Stimulated activated CD4-positive, alpha-beta T cell treated with anti-CD3 and anti-CD28 coated beads, TNF-alpha, amount 100 ng/mL, for 24 hours (primary cell): ENCODE data around the gene ASIC4.
A peak's percentile ranks its signal among the peaks of the same experiment; 100 is the strongest.

Experiments used
- DNase-seq, 3 experiments: peaks; one replicate each; pipeline ENCODE4 v3.0.0-alpha.2; 2020; ENCODE audit warnings: low read depth in 3 of 3

Gene ASIC4

DNA sequence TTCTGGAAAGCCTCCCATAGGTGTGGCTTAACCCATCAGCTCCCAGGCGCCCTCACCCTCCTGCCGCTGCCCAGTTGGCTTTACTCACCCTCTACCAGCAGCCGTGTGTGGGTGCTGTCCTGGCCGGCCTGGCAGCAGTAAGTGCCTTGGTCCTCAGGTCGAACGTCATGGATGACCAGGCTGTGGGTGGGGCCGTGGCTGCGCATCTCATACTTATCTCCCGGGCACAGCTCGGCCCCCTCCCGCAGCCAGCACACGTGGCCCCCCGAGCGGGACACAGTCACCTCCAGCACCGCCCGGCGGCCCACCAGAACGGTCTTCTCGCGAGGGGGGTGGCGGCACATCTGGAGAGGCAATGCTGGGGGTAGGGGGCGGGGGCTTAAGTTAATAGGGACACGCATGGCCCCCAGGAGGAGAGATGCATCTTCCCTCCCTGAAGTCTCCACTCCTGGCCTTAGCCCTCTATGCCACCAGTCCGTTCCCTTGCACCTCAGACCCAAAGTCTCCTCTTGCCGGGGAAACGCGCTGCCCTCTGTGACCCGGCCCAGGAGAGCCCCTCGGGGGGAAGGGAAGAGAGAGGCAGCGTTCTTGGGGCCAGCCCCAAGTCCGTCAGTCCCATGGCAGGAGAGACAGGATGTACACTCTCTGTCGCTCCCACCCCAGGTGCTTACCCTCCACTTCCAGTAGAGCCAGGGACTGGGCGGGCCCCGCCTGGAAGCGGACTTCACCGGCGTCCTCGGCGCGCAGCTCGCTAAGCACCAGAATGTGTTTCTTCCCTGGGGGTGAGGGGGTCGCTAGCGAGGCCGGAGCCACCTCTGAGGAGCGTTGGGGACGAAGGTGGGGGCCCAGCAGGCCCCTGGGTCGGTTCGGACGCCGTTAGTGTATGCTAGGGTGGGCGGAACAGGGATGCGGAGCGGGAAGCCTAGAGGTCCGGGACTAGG, 37.4 kb downstream of the ASIC4 start:
- DNase-seq, result no peak

DNA sequence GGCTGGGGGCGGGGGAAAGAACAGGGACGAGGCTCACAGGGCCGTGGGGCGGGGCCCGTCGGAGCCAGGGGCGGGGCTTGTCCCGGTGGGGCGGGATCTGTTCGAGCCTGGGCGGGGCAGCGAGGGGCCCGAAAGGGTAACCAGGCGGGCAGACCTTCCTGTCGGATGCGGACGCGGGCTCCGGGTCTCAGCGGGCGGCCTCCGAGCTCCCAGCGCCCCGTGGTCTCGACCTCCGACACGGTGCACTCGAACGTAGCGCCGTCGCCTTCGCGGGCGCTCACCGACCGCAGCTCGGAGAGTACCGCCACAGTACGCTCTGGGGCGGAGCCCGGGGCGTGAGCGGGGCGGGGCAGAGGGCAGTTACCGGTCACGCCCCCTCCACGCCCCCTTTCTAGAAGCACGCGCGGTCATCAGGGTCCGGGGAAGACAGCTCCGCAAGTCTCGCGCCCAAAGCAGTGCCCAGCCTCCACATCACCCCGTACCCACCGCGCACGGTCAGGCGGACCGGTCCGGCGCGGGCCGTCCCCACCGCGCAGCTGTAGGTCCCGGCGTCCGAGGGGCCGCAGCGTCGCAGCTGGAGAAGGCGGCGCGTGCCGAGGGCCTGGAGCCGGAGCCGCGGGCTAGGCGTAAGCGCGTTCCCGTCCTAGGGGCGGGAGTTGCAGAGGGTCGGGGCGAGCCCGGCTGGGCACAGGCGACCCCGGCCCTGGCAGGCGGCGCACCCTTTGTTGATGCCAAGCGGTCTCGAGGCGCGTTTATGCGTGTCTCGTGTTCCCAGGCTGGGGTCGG, 38.3 kb downstream of the ASIC4 start:
- peak; percentile 65 to 79 (median 66) for DNase-seq

DNA sequence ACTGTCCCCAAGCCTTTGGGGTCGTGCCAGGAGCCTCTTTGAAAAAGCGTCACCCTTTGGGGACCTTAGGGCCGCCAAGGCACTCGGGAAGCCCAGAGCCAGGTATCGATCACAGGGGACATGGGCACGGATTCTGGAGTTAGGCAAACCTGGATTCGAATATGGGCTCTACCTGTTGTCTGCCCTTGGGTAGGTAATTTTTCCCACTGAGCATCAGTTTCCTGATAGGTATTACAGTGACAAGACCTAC, 38.8 kb downstream of the ASIC4 start:
- no peak for DNase-seq

DNA sequence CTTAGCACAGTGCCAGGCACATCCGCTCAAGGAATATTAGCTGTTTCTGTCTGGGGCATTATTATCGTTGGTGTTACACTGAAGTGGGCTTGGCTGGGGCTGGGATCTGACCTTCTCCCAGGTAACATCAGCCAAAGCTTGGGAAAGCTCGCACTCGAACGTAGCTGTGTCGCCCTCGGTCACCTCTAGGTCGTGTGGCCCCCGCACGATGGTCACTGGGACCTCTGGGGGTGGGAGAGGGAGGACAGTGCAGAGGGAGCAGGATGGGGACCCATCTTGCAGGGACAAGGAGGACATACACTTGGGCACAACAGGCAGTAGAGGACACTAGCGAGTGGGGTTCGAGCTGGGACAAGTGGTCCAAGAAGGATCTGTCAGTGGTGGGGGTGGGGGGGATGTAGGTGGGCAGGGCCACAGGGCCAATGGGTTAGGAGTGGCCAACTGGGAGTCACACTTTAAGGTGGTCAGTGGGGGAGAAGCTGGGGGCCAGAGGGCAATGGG, 39.2 kb downstream of the ASIC4 start:
- no peak for DNase-seq

DNA sequence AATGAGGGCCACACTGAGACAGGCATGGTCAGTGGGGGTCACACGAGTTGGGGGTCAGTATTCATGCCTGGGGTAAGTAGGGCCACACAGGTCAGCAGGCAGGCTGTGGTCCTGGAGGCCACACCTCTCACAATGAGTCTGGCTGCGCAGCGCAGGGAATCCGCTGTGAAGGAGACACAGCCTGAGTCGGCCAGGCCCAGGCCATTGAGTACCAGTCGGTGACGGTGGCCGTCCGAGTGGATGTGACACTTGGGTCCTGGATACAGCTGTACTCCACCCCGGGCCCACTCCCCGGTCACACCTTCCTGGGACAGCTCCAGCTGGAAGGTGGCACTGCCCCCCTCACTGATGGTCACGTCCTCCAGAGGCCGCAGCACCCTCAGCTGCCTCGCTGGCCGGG, 40.1 kb downstream of the ASIC4 start:
- no peak for DNase-seq

DNA sequence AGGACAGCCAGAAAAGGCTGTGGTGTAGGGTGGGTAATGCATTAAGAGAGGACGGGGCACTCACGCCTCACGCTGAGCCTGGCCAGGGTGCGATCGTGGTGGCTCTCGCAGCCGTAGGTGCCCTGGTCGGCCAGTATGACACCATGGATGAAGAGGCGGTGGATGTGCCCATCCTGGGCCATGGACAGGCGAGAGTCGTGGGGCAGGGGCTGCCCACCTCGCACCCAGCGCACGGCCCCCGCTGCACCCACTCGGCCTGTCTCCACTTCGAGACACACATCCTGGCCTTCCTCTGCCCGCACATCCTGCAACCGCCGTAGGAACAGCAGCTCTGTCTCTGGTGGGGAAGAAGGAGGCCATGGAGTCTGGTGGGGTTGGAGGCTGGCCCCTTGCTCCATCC, 41.7 kb downstream of the ASIC4 start:
- no peak for DNase-seq

DNA sequence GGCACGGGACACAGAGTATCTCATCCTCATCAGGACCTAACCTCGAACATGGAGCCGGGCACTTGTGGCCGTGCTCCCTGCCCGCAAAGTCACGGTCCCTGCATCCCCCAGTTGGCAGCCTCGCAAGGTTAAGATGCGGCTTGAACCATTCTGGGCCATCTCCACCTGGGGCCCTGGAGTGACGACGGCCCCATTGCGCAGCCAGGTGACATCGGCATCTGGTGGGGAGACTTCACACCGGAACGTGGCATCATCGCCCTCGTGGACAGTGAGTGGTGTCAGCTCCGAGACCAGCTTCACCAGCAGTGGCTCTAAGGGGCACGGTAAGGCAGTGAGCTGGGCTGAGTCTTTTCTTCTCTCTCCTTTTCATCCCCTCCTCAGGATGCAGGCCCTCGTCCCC, 42.1 kb downstream of the ASIC4 start:
- no peak for DNase-seq

DNA sequence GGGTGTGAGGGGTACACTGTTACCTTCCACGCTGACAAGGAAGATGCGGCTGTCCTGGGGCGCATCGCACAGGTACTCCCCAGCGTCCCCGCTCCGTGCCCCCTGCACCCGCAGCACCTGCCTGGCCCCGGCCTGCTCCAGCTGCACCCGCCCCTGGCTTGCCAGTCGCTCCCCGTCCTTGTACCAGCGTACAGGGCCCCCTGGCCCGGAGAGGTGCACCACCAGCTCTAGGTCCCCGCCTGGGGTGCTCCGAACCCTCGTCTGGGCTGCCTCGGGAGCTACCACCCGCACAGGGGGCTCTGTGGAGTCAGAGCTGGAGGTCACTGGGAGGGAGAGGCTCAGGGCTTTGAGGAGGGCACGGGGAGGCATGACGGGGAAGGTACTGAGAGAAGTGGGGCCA, 43.0 kb downstream of the ASIC4 start:
- no peak for DNase-seq

DNA sequence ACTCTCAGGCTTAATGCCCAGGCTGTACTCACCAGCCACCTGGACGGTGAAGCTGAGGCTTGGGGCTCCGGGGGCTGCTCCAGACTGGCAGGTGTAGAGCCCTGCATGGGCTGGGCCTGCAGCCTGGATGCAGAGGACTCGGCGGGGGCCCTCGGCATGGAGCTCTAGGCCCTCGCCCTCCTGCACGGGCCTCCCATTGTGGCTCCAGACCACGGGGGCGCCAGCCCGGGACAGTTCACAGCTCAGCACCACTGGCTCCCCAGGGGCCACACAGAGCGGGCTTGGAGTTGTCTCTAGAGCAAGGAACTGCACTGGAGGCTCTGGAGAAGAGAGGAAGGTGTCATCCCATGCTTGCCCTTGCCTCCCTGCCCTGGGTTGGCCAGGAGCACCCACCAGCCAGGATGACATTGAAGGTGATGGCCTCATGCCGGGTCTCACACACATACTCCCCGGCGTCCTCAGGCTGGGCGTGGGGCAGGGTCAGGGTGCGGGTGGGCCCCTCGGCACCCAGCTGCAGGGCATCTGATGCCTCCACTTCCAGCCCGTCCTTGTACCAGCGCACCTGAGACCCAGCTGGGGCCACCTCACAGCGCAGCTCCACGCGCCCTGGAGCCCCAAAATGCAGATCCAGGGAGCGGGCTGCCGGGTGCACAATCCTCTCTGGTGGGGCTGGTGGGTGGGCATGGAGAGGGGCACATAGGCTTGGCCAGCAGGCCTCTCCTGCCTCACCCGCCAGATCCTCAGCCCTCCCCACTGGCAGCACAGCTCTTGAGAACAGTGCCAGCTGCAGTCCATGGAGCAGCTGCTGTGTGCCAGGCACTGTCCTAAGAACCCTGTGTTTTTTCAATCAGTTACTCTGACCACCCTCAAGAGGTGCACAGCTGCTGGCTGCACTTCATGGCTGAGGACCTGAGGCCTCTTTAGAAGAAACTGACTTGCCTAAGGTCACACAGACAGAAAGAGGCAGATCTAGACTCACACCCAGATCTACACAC, 43.8 kb downstream of the ASIC4 start:
- DNase-seq, result no peak

DNA sequence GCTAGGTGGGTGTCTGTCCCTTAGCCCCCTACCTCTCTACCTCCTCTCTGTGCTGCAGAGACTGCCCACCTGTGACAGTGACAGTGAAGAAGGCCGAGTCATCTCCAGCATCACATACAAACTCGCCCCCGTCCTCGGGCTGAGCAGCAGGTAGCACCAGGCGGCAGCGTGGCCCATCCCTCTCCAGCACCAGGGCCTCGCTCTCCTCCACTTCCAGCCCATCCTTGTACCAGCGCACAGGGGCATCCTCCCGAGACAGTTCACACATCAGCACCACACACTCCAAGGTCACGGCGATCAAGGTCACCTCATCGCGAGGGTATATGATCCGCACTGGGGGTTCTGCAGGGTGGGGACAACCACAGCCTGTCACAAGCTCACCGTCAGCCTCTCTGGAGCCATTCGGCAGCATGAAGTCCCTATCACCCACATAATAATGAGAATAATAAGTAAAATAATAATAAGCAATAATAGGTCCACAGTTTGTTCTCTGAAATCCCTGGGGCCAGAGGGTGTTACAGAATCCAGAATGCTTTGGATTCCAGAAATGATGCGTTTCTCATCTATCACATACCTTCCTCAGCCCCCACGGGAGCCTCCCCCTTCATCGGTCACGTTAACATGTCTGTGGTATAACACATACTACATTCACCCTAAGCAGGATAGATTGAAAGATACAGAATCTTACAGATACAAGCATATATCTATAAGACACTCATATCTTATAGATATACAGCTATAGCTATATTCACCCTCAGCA, 45.1 kb downstream of the ASIC4 start:
- no peak for DNase-seq

DNA sequence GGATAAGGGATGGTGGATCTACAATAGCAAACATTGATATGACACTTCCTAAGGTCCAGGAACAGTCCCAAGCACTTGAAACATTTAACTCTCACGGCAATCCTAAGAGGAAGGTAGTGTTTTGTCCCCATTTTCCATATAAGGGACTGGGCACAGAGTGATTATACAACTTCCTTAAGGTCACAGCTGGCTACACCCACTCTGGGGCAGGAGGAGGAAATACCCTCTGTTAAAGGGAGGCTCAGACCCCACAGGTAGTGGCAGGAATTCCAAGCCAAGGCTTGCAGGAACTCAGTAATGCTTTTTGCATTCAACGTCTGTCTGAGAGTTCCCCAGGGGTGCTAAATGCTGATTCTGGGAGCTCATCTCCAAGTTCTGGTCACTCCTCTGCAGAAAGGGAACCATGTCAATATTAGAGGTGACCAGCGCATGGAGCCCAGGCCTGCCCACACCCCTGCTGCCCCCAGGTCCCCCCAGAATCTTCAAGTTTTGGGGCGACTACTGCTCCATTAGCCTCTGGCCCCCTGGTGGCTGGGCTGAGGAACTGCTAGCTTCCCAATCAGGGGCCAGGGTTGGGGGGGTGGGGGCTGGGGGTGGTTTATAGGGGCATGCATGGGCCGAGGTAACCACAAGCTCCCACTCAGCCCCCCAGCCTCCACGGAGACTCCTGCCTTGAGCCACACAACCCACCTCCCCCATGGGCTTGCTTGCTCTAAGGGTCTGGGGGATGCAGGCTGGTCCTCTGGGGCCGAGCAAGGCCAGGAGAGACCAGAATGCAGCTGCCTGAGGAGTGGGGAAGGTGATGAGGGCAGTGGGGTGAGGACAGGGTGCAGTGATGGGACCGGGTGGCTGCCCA, 46.0 kb downstream of the ASIC4 start:
- DNase-seq, result no peak

DNA sequence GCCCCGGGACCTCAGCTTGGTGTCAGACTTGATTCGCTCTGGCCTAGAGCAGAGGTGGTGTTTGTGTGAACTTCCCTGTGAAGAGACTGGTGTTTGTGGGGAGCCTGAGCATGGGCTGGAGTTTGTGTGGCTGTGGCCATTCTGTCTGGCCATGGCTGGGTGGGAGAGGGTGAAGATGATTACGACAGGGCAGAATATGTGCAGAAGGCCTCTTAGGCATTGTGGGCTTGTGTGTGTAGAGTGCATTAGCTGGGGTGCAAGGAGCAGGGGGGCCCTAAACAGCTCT, 46.6 kb downstream of the ASIC4 start:
- no peak for DNase-seq

DNA sequence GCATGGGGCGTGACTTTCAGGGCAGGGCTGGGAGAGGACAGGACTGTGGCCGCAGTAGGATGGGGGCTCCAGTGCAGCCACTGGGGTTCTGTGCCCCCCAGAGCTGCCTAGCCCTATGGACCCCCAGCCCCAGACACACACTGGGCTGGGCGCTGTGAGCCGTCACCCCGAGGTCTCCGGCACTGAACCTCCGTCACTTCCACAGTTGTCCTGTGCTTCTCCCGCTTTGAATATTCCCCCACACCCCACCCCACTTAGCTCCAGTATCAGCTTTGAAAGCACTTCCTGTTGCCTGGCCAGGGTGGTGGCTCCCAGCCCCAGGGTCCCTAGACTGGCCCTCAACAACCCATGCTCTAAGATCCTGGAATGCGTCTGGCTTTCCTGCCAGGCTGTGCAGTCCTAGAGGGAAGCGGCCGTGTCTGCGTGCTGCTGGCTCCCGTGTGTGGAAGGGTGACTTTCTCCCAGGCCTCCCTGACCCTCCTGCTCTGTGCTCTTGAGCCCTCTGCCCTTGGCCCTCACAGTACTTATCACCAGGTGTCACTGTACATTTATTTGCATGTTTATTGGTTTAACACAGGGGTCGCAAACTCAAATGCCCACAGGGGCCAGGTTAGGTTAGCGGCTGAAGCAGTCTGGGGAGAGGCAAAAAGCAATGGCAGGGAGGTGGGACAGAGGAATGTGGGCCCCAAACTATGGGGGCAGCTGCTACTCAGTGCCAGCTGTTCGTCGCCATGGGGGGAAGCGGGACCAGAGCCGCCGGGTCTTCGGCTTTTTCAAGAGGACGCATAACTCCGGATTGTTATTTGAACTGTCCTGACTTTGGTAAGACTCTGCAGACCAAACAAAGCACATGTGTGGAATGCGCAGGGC, 47.1 kb downstream of the ASIC4 start:
- DNase-seq, result no peak

DNA sequence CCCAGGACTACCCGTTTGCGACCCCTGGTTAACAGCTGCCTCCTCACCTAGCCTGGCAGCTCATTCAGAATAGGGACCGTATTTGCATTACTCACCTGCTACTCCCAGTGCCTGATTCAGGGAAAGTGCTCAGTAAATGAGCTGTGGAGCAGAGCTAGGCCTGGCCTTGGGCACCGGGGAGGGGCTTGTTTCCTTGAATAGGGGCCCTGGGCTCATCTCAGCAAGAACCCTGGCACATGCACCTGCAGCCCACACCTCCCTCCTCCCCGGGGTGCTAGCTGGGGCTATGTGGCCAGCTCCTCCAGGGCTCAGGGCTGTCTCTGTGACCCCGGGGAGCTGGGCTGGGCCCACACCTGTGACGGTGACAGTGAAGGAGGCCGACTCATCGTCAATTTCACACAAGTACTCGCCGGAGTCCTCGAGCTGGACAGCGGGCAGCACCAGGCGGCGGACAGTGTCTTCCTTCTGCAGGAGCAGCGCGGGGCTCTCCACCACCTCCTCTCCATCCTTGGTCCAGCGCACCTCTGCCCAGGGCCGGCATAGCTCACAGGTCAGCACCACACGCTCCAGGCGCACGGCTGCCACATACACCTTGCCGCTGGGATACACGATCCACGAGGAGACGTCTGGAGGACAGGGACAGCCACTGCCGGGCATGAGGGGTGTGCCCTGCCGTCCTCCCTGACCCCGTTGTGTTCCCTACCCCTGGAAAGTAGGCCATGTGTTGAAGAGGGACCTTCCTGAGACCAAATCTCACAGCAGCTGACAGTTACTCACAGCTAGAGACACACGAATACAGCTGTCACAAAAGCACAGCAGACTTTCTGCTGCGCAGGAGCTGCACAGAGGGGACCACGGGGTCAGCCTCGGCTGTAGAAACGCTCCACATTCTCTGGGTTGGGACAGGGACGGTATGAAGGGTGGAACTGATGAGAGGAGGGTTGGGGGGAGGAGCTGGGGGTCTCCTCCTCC, 48.1 kb downstream of the ASIC4 start:
- DNase-seq, result no peak

DNA sequence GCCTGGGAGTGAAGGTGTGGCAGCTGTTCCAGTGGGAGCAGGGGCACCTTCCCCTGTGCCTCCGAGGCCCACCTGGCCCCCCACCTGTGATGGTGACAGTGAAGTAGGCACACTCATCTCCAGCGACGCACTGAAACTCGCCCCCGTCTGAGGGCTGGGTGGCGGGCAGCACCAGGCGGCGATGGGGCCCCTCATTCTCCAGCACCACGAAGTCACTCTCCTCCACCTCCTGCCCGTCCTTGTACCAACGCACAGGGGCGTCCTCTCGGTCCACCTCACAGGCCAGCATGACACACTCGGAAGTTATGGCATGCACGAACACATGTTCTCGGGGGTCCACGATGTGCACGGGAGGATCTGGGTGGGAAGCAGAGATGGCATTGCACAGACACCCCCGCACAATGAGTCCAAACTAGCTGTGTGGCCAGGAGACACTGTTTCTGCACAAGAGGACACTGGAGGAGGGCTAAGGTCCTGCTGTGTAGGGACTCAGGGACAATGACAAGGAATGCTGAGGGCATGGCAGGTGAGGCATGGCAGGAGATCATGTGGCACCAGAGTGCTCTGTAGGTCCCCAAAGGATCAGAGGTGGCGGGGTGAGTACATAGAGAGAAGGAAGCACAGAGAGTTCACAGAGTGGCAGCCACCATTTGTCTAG, 49.1 kb downstream of the ASIC4 start:
- DNase-seq, result no peak

DNA sequence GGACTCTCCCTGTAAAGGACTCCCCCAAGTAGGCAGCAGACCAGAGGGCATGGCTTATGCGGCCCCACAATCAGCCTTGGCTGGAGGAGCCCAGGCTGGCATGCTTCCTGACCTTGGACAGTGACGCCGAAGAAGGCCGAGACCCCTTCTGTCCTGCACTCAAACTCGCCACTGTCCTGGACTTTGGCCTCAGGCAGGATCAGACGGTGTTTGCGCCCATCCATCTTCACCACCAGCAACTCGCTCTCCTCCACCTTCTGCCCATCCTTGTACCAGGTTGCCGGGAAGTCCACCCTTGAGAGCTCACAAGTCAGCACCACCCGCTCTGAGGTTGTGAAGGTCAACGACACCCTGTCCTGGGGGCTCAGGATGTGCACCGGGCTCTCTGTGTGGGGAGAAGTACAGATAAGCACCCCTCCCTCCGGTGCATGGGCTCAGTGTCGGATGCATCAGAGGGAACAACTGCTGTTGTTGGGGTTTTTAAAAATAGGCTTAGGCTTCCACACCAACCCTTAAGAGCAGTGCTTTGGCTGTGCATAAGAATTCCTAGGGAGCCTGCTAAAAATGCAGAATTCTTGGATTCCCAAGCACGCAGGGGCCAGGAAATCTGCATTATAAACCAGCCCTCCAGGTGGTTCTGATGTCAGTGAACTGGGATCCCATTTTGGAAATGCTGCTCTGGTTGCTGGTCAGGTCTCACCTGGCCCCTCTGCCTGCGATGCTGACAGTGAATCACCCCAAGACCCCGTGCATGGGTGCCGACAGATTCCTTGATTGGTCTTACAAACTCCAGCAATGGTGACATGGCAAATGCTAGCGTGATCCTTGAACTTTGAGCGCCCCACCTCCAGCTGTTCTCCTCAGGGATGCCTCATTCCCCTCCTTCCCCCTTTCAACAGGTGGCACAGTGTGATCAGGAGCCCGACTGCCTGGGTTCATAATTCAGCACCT, 51.1 kb downstream of the ASIC4 start:
- DNase-seq, result no peak

DNA sequence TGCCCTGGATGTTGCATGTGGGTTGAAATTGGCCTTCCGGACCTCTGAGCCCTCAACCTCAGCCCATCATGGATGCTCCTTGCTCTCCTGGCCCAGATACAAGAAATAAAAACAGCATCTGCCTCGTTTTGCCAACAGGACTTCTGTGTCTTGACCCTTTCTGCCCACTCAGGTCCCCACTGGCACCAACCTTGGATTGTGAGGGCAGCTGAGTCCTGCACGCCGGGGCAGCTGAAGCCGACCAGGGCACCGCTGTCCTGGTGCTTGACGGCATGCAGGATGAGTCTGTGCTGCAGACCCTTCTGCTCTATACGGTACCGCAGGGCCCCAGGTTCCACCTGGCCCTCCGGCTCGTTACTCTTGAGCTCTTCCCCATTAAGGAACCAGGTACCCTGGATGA, 52.4 kb downstream of the ASIC4 start:
- DNase-seq, result no peak
